DMS114 treated with DMSO at 0.1 percent for 48 hours (cell line): ENCODE results near the gene STAT1.
A peak's percentile ranks its signal among the peaks of the same experiment; 100 is the strongest.
"Not testable (repeated sequence)": the region's sequence is repeated elsewhere in the genome, so short reads cannot be mapped to it uniquely, and the experiment has no call there.

ENCODE experiments used
- DNase-seq: peaks from one replicate; lab custom pipeline; 2025; ENCODE audit not compliant: unreplicated experiment; lab: John Stamatoyannopoulos, UW

The STAT1 gene

GRCh38 chr2:191009541-191010374, 4.2 kb downstream of the STAT1 start:
- DNase-seq, result no peak

GRCh38 chr2:191008286-191008685, 5.7 kb downstream of the STAT1 start:
- no peak for DNase-seq

GRCh38 chr2:191006997-191007783, 6.8 kb downstream of the STAT1 start:
- no peak for DNase-seq

GRCh38 chr2:191006297-191006696, 7.7 kb downstream of the STAT1 start:
- DNase-seq, result no peak

GRCh38 chr2:191003405-191004309, 10.3 kb downstream of the STAT1 start:
- DNase-seq, result no peak

- no peak for DNase-seq
These were observed 12.3 kb downstream of the STAT1 start for GRCh38 chr2:191001624-191002023.

GRCh38 chr2:191001032-191001431, 12.9 kb downstream of the STAT1 start:
- DNase-seq, result no peak

- DNase-seq, result no peak
These were observed 13.9 kb downstream of the STAT1 start for GRCh38 chr2:190999949-191000665.

- DNase-seq, result no peak
These were observed 14.9 kb downstream of the STAT1 start for GRCh38 chr2:190999058-190999457.

GRCh38 chr2:190997526-190998113, 16.4 kb downstream of the STAT1 start:
- no peak for DNase-seq

- DNase-seq, result no peak
These were observed 17.0 kb downstream of the STAT1 start for GRCh38 chr2:190996947-190997346.

- peak; percentile 6 for DNase-seq
These were observed 17.5 kb downstream of the STAT1 start for GRCh38 chr2:190996338-190996946.

GRCh38 chr2:190995315-190995714, 18.7 kb downstream of the STAT1 start:
- not testable (repeated sequence) for DNase-seq

- no peak for DNase-seq
These were observed 19.8 kb downstream of the STAT1 start for GRCh38 chr2:190994148-190994547.

GRCh38 chr2:190993292-190993643, 20.7 kb downstream of the STAT1 start:
- DNase-seq, result no peak

GRCh38 chr2:190990132-190990531, 23.8 kb downstream of the STAT1 start:
- DNase-seq, result no peak

- DNase-seq, result no peak
These were observed 25.1 kb downstream of the STAT1 start for GRCh38 chr2:190988910-190989309.

GRCh38 chr2:190987938-190988337, 26.0 kb downstream of the STAT1 start:
- DNase-seq, result no peak

GRCh38 chr2:190987116-190987515, 26.9 kb downstream of the STAT1 start:
- DNase-seq, result no peak
